ENCODE measurements around the gene SLCO3A1.

Gene SLCO3A1

DNA sequence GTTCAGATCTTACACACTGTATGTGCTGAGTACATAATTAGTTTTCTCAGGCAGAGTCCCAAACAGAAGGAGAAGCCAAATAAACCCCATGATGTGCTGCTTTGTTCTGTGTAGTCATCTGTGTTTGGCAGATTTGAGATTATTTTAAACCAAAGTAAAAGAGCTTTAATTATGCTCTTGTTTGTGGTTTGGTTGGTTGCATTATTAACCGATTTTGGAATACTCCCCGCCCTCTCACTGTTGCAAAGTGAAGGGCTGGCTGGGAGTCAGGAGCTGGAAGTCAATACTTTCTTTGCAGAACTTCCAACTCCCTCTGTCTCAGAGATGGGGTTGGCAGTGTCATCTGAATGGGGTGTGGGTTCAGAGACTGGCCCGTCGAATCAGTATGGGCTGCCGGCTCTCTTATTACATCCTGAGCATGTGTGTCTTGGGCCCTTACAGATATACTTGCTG lies 34.4 kb downstream of the SLCO3A1 start:
- TF ChIP-seq, protein P1, sequence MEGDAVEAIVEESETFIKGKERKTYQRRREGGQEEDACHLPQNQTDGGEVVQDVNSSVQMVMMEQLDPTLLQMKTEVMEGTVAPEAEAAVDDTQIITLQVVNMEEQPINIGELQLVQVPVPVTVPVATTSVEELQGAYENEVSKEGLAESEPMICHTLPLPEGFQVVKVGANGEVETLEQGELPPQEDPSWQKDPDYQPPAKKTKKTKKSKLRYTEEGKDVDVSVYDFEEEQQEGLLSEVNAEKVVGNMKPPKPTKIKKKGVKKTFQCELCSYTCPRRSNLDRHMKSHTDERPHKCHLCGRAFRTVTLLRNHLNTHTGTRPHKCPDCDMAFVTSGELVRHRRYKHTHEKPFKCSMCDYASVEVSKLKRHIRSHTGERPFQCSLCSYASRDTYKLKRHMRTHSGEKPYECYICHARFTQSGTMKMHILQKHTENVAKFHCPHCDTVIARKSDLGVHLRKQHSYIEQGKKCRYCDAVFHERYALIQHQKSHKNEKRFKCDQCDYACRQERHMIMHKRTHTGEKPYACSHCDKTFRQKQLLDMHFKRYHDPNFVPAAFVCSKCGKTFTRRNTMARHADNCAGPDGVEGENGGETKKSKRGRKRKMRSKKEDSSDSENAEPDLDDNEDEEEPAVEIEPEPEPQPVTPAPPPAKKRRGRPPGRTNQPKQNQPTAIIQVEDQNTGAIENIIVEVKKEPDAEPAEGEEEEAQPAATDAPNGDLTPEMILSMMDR (IDR thresholded peaks at IDR 0.05; ENCODE audit: extremely low read depth, missing control alignments) = no peak
- DNase-seq (ENCODE audit: low spot score) = no peak

DNA sequence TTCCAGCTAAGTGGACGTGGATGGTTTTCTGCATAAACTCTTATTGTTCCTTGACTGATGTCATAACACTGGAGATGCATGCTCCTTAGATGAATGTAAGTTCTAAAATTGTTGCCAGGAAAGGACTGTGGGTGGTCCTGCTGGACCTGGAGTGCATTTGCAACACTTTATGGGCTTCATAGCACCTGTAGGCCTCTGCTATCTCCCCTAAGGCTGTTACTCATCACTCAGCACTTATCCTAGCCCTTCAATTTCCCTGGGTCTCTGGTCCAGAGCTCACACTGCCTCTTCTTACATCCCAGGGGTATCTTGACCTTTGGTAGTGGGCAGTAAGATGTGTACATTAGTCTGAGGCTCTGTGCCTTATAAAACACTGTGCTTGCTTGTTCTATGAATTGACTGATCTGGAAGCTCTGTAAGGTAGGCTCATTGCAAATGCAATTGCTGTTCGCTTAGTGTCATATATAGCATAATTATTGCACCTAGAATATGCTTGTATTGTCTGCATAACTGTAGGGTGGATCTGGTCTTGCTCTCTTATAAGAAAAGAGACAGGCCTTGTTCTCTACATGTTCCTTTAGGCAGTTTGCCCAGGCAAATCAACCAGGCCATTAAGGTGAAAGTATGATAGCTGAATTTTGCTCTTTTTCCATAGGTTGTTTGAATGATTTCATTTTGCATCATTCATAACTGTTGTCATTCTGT lies 35.8 kb downstream of the SLCO3A1 start:
- DNase-seq (ENCODE audit: low spot score) = no peak
- TF ChIP-seq, protein P1 (IDR thresholded peaks at IDR 0.05; ENCODE audit: extremely low read depth, missing control alignments) = no peak

DNA sequence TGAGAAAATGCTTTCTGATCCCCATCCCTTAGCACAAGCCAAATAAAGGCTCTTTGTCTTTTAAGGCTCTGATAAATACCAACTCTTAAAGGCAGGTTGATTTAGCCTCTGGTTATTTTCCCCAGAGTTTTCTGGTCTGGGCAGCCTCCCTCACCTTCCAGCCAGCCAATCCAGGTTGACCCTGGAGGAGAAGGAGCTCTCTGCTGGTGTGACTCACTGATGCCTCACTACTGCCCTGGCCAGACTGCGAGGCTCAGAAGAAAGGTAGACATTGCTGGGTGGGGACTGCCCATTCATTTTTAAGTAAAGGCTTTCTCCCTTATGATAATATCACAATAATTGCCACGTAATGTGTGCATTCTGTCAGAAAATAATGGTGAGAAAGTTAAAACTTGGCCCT lies 37.1 kb downstream of the SLCO3A1 start:
- TF ChIP-seq, protein P1 (IDR thresholded peaks at IDR 0.05; ENCODE audit: extremely low read depth, missing control alignments) = no peak
- no peak for DNase-seq (ENCODE audit: low spot score)

DNA sequence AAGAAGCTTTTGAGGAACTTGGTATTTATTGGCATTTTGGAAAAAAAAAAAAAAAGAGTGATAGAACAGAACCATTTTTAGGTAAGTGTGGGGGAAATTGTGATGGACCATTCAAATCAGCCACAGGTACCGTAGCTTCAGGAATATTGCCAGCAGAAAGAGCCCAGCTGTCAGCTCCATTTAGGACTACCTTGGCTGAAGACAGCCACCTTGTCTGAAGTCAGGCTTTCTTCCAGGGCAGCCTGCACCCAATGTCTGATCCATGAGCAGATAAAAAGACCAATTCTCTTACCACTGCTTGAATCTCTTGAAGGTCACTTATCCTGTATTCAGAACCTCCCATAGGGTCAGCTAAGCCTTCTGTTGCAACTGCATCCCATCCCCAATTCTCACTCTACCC lies 37.6 kb downstream of the SLCO3A1 start:
- TF ChIP-seq, protein P1 (IDR thresholded peaks at IDR 0.05; ENCODE audit: extremely low read depth, missing control alignments) = no peak
- DNase-seq (ENCODE audit: low spot score) = no peak

DNA sequence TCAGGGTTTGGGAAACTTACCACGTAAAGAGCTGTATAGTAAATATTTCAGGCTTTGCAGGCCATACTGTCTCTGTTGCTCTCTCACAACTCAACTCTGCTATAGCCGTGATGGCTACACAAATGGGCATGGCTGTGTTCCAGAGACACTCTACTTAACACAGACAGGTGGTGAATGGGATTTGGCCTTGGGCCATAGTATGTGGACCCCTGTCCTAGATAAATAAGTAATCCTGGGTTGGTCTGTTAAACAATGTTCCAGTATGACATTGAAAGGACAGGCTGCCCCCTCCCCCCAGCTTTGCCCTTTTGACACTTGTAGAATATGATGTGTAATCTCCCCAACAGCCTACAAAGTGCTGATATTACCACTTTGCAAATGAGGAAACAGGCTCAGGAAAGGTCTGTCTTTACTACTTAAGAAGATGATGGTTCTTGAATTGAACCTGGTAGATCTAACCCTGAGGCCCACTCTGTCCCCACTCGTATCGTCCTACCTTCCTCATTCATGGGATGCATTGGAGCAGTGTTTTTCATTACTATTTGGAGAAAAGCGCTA lies 38.4 kb downstream of the SLCO3A1 start:
- TF ChIP-seq, protein P1 (IDR thresholded peaks at IDR 0.05; ENCODE audit: extremely low read depth, missing control alignments) = no peak
- no peak for DNase-seq (ENCODE audit: low spot score)

DNA sequence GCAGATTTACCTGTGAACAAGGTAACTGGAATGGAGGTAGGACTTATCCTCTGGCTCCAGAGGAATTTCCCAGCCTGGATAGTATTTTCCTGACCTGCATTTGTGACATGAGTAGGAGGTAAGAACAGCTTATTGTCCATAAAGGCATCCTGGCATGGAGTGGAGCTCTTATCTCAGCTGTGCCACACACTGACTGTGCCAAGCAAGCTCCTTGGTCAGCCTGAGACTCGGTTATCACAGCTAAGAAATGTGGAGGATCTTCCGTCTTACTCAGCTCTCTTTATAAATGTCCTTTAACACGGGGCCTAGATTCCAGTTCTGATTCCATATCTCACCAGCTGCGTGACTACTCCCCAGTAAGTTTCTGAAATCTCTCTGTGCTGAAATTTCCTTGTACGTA lies 38.9 kb downstream of the SLCO3A1 start:
- TF ChIP-seq, protein P1 (IDR thresholded peaks at IDR 0.05; ENCODE audit: extremely low read depth, missing control alignments) = no peak
- no peak for DNase-seq (ENCODE audit: low spot score)

DNA sequence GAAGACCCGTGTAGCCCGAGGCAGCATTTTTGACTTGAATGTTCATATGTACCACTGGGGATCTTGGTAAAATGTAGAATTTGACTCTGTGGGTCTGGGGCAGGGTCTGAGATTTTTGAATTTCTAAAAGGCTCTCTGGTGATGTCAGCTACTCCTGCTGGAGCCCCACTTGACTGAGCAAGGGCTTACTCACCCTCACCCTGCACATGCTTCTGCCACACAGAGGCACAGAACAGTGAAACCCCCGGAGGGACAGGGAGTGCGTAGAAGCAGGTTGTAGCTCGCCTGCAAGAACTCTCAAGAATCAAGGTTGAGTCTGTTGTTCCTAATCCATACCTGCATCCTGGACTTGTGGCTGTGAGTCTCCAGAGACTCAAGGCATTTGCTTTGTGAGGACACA lies 41.1 kb downstream of the SLCO3A1 start:
- no peak for DNase-seq (ENCODE audit: low spot score)
- TF ChIP-seq, protein P1 (IDR thresholded peaks at IDR 0.05; ENCODE audit: extremely low read depth, missing control alignments) = no peak

All from GM20000 (cell line).